IPS-11a (cell line): ENCODE results near the gene GRM4.

ENCODE experiments used
- H3K4me3 ChIP-seq: one replicate; pipeline ENCODE4 v1.5.1; 2013; ENCODE audit warnings: low read depth, low read length, control low read depth

The GRM4 gene

GRCh38 chr6:34065466-34066217 lies 80.2 kb downstream of the GRM4 start:
- H3K4me3 ChIP-seq = no peak overlapping the region

GRCh38 chr6:34064675-34065074 lies 81.2 kb downstream of the GRM4 start:
- no peak overlapping the region for H3K4me3 ChIP-seq

GRCh38 chr6:34063651-34064050 lies 82.2 kb downstream of the GRM4 start:
- H3K4me3 ChIP-seq = no peak overlapping the region

- no peak overlapping the region for H3K4me3 ChIP-seq
Observed at GRCh38 chr6:34062815-34063214, 83.1 kb downstream of the GRM4 start.

- no peak overlapping the region for H3K4me3 ChIP-seq
Observed at GRCh38 chr6:34062156-34062555, 83.7 kb downstream of the GRM4 start.

- H3K4me3 ChIP-seq = no peak overlapping the region
Observed at GRCh38 chr6:34061348-34061747, 84.5 kb downstream of the GRM4 start.

GRCh38 chr6:34059914-34060313 lies 86.0 kb downstream of the GRM4 start:
- no peak overlapping the region for H3K4me3 ChIP-seq

GRCh38 chr6:34059136-34059731 lies 86.7 kb downstream of the GRM4 start:
- H3K4me3 ChIP-seq = no peak overlapping the region

GRCh38 chr6:34057790-34058189 lies 88.1 kb downstream of the GRM4 start:
- no peak overlapping the region for H3K4me3 ChIP-seq

- H3K4me3 ChIP-seq = no peak overlapping the region
Observed at GRCh38 chr6:34057191-34057590, 88.7 kb downstream of the GRM4 start.

- H3K4me3 ChIP-seq = no peak overlapping the region
Observed at GRCh38 chr6:34056305-34057108, 89.4 kb downstream of the GRM4 start.

- H3K4me3 ChIP-seq = no peak overlapping the region
Observed at GRCh38 chr6:34055223-34055933, 90.5 kb downstream of the GRM4 start.

- H3K4me3 ChIP-seq = no peak overlapping the region
Observed at GRCh38 chr6:34053721-34054120, 92.2 kb downstream of the GRM4 start.

- H3K4me3 ChIP-seq = no peak overlapping the region
Observed at GRCh38 chr6:34052918-34053608, 92.8 kb downstream of the GRM4 start.

GRCh38 chr6:34052071-34052825 lies 93.6 kb downstream of the GRM4 start:
- H3K4me3 ChIP-seq = no peak overlapping the region

GRCh38 chr6:34051331-34051919 lies 94.5 kb downstream of the GRM4 start:
- H3K4me3 ChIP-seq = no peak overlapping the region

- H3K4me3 ChIP-seq = no peak overlapping the region
Observed at GRCh38 chr6:34050691-34051090, 95.2 kb downstream of the GRM4 start.

GRCh38 chr6:34049395-34050342 lies 96.2 kb downstream of the GRM4 start:
- no peak overlapping the region for H3K4me3 ChIP-seq
